HEK293 (cell line): Measurements from ENCODE around the gene SFXN2.

Experiments used
- CTCF ChIP-seq: fragments of 450-650 bp; formaldehyde crosslinking; IDR thresholded peaks from 2 replicates; pipeline ENCODE4 v1.5.1; 2016; ENCODE audit warnings: missing biosample characterization, missing genetic modification characterization
- ELK4 ChIP-seq: IDR thresholded peaks from 2 replicates; pipeline ENCODE4 v1.6.1; 2011; ENCODE audit warnings: mild to moderate bottlenecking, low read depth, low read length, borderline replicate concordance
- HOXA7 ChIP-seq: sonication (generic); formaldehyde crosslinking; IDR thresholded peaks from 2 replicates; pipeline ENCODE4 v1.8.1; 2022; ENCODE audit warnings: missing genetic modification reagents, borderline replicate concordance
- KLF8 ChIP-seq: fragments of 450-650 bp; formaldehyde crosslinking; IDR thresholded peaks from 2 replicates; pipeline ENCODE4 v1.5.1; 2016; ENCODE audit warnings: missing biosample characterization, missing genetic modification characterization
- MYNN ChIP-seq: fragments of 450-650 bp; formaldehyde crosslinking; IDR thresholded peaks from 2 replicates; pipeline ENCODE4 v1.5.1; 2016; ENCODE audit warnings: missing biosample characterization, missing genetic modification characterization, borderline replicate concordance
- PBX3 ChIP-seq: sonication (generic); formaldehyde crosslinking; IDR thresholded peaks from 2 replicates; pipeline ENCODE4 v1.8.1; 2022; ENCODE audit warnings: mild to moderate bottlenecking, moderate library complexity, missing genetic modification reagents
- RBAK ChIP-seq: fragments of 450-650 bp; formaldehyde crosslinking; IDR thresholded peaks from 2 replicates; pipeline ENCODE4 v1.5.1; 2016; ENCODE audit warnings: missing biosample characterization, missing genetic modification characterization
- SETDB1 ChIP-seq: IDR thresholded peaks from one replicate; pipeline ENCODE4 v1.6.1; 2017; ENCODE audit warnings: mild to moderate bottlenecking, low read length, moderate library complexity, mixed read lengths; ENCODE audit not compliant: insufficient read length
- TSHZ1 ChIP-seq: fragments of 450-650 bp; formaldehyde crosslinking; IDR thresholded peaks from 2 replicates; pipeline ENCODE4 v1.5.1; 2016; ENCODE audit warnings: missing biosample characterization, missing genetic modification characterization, borderline replicate concordance
- ZNF248 ChIP-seq: fragments of 450-650 bp; formaldehyde crosslinking; IDR thresholded peaks from 2 replicates; pipeline ENCODE4 v1.5.1; 2017; ENCODE audit warnings: missing biosample characterization, missing genetic modification characterization
- ZNF26 ChIP-seq: fragments of 450-650 bp; formaldehyde crosslinking; IDR thresholded peaks from 2 replicates; pipeline ENCODE4 v1.5.1; 2016; ENCODE audit warnings: missing biosample characterization, missing genetic modification characterization
- ZNF580 ChIP-seq: fragments of 450-650 bp; formaldehyde crosslinking; IDR thresholded peaks from 2 replicates; pipeline ENCODE4 v1.5.1; 2016; ENCODE audit warnings: missing biosample characterization, missing genetic modification characterization

- no peak for TF ChIP-seq RBAK (tag by site-specific recombination)
- TF ChIP-seq CTCF (tag by site-specific recombination): no peak
- TF ChIP-seq ZNF248: no peak
- TF ChIP-seq ZNF580: no peak
- TF ChIP-seq KLF8 (tag by site-specific recombination): no peak
- no peak for TF ChIP-seq PBX3 (CRISPR knock-in tag)
- no peak for TF ChIP-seq MYNN (tag by site-specific recombination)
- no peak for TF ChIP-seq TSHZ1 (tag by site-specific recombination)
- TF ChIP-seq ELK4: no peak
- TF ChIP-seq ZNF26 (tag by site-specific recombination): no peak
- no peak for TF ChIP-seq SETDB1
- no peak for TF ChIP-seq HOXA7 (CRISPR knock-in tag)
Measured at GRCh38 chr10:102727037-102727818, 12.8 kb downstream of the SFXN2 start.
